GM15510 (cell line): ENCODE measurements around the gene DRAP1.
A peak's percentile ranks its signal among the peaks of the same experiment; 100 is the strongest.

ENCODE experiments used
- POLR2A ChIP-seq: IDR thresholded peaks from 3 replicates; pipeline ENCODE4 v1.6.1; 2011; ENCODE audit warnings: borderline replicate concordance; ENCODE audit not compliant: insufficient read length; ENCODE audit errors: extremely low read depth

Gene DRAP1

GRCh38 chr11:65894034-65894591, 25.1 kb upstream of the DRAP1 start:
- peak; percentile 58 for TF ChIP-seq POLR2A

GRCh38 chr11:65895482-65895981, 23.7 kb upstream of the DRAP1 start:
- TF ChIP-seq POLR2A: no peak

- TF ChIP-seq POLR2A: no peak
Observed at GRCh38 chr11:65896034-65896999, 22.9 kb upstream of the DRAP1 start.

- TF ChIP-seq POLR2A: no peak
Observed at GRCh38 chr11:65897020-65897471, 22.2 kb upstream of the DRAP1 start.

GRCh38 chr11:65898656-65899355, 20.4 kb upstream of the DRAP1 start:
- no peak for TF ChIP-seq POLR2A

GRCh38 chr11:65899356-65900124, 19.7 kb upstream of the DRAP1 start:
- no peak for TF ChIP-seq POLR2A

GRCh38 chr11:65900125-65900898, 18.9 kb upstream of the DRAP1 start, which contains the start of gene FOSL1:
Gene FOSL1 (minus strand): TSS chr11:65900388. CDS start chr11:65900339, 49 bp downstream.
- peak; percentile 53 for TF ChIP-seq POLR2A

- TF ChIP-seq POLR2A: no peak
Observed at GRCh38 chr11:65900899-65901180, 18.4 kb upstream of the DRAP1 start.

GRCh38 chr11:65903068-65903481, 16.2 kb upstream of the DRAP1 start:
- TF ChIP-seq POLR2A: no peak

GRCh38 chr11:65903715-65904114, 15.5 kb upstream of the DRAP1 start:
- TF ChIP-seq POLR2A: no peak

GRCh38 chr11:65906602-65907001, 12.6 kb upstream of the DRAP1 start:
- TF ChIP-seq POLR2A: no peak

- TF ChIP-seq POLR2A: no peak
Observed at GRCh38 chr11:65907878-65908277, 11.3 kb upstream of the DRAP1 start.

GRCh38 chr11:65911682-65912568, 7.3 kb upstream of the DRAP1 start:
- no peak for TF ChIP-seq POLR2A
